Neural progenitor cell (in vitro differentiated cells): Measurements from ENCODE around the gene TAP1. TPM values are rescaled to one million over a fixed set of nuclear protein-coding genes. Genes with fewer than 3 reads are reported as not detected.

Source experiments
- DNase-seq: peaks from one replicate; pipeline ENCODE4 v3.0.0-alpha.2; 2016; ENCODE audit warnings: low spot score
- H2AFZ ChIP-seq: fragments of 200-600 bp; sonication (generic); replicated peaks from 2 replicates; pipeline ENCODE4 v1.6.1; 2016; ENCODE audit warnings: antibody characterized with exemption
- H3F3A ChIP-seq: fragments of 200-600 bp; sonication (generic); 2 replicates; pipeline ENCODE4 v1.6.1; 2016; ENCODE audit warnings: antibody characterized with exemption, low read depth
- H3K27ac ChIP-seq: fragments of 200-600 bp; sonication (generic); 2 replicates; pipeline ENCODE4 v1.5.1; 2016; ENCODE audit warnings: mild to moderate bottlenecking
- H3K27me3 ChIP-seq: fragments of 200-600 bp; sonication (generic); 2 replicates; pipeline ENCODE4 v1.6.1; 2016; ENCODE audit warnings: mild to moderate bottlenecking, moderate library complexity
- H3K36me3 ChIP-seq: fragments of 200-600 bp; sonication (generic); 2 replicates; pipeline ENCODE4 v1.5.1; 2016
- H3K4me1 ChIP-seq: fragments of 200-600 bp; sonication (generic); 2 replicates; pipeline ENCODE4 v1.6.1; 2016; ENCODE audit warnings: mixed run types
- H3K4me2 ChIP-seq: fragments of 200-600 bp; sonication (generic); 2 replicates; pipeline ENCODE4 v1.6.1; 2016
- H3K4me3 ChIP-seq: fragments of 200-600 bp; sonication (generic); 2 replicates; pipeline ENCODE4 v1.5.1; 2016
- H3K79me2 ChIP-seq: fragments of 200-600 bp; sonication (generic); 2 replicates; pipeline ENCODE4 v1.6.1; 2016; ENCODE audit warnings: low read depth
- H3K9ac ChIP-seq: fragments of 200-600 bp; sonication (generic); 2 replicates; pipeline ENCODE4 v1.6.1; 2016
- H3K9me3 ChIP-seq: fragments of 200-600 bp; sonication (generic); 2 replicates; pipeline ENCODE4 v1.5.1; 2016; ENCODE audit warnings: low read depth
- H4K20me1 ChIP-seq: fragments of 200-600 bp; sonication (generic); 2 replicates; pipeline ENCODE4 v1.6.1; 2016; ENCODE audit warnings: low read depth
- H3K27ac Mint-ChIP-seq: 3 replicates; pipeline ENCODE4 v1.8.0; 2021; ENCODE audit warnings: mixed read lengths
- H3K27me3 Mint-ChIP-seq: 2 replicates; pipeline ENCODE4 v1.8.0; 2022; ENCODE audit warnings: low read depth, mild to moderate bottlenecking, inconsistent platforms, moderate library complexity, mixed read lengths; ENCODE audit not compliant: insufficient read depth
- H3K36me3 Mint-ChIP-seq: 3 replicates; pipeline ENCODE4 v1.8.0; 2021; ENCODE audit warnings: mixed read lengths
- H3K4me1 Mint-ChIP-seq: 3 replicates; pipeline ENCODE4 v1.8.0; 2021; ENCODE audit warnings: mixed read lengths
- H3K4me3 Mint-ChIP-seq: 3 replicates; pipeline ENCODE4 v1.8.0; 2021; ENCODE audit warnings: mild to moderate bottlenecking, moderate library complexity, mixed read lengths
- H3K9me3 Mint-ChIP-seq: 3 replicates; pipeline ENCODE4 v1.8.0; 2020; ENCODE audit warnings: mixed read lengths
- CTCF ChIP-seq: fragments of 200-600 bp; sonication (generic); IDR thresholded peaks from 2 replicates; pipeline ENCODE4 v1.5.1; 2017; ENCODE audit warnings: antibody characterized with exemption, mild to moderate bottlenecking
- EZH2 ChIP-seq: fragments of 200-600 bp; sonication (generic); IDR thresholded peaks from 2 replicates; pipeline ENCODE4 v1.6.1; 2017; ENCODE audit warnings: antibody characterized with exemption, mild to moderate bottlenecking, moderate library complexity
- EZH2phosphoT487 ChIP-seq: fragments of 200-600 bp; sonication (generic); IDR thresholded peaks from 2 replicates; pipeline ENCODE4 v1.6.1; 2017; ENCODE audit warnings: antibody characterized with exemption
- total RNA-seq: library from RNA; depleted of rRNA; stranded (reverse); fragments of >200 nt; gene quantifications from 2 replicates; pipeline ENCODE4 v1.2.3, GENCODE V29; 2015; ENCODE audit warnings: low replicate concordance

TAP1 gene
- total RNA-seq, 1 donor from 2014 or later, result 6.5 TPM

- Histone ChIP-seq H3K36me3 (no peaks in the 10 kb centered on the region), H2AFZ (peak overlapping the region; percentile 86), H3K9me3 (no peaks in the 10 kb centered on the region), H3K4me3 (peak overlapping the region; percentile 56), H3K4me1 (no peaks in the 10 kb centered on the region), H3K27ac (no peak overlapping the region), H3K79me2 (no peaks in the 10 kb centered on the region), H4K20me1 (no peaks in the 10 kb centered on the region), H3K27me3 (peaks cover 59% of the 10 kb centered on the region), H3K4me2 (peak overlapping the region; percentile 85), H3F3A (peaks cover 5% of the 10 kb centered on the region), H3K9ac (no peak overlapping the region)
- H3K9me3 Mint-ChIP-seq, result peaks cover 3% of the 10 kb centered on the region
- peaks cover 8% of the 10 kb centered on the region for H3K4me1 Mint-ChIP-seq
- TF ChIP-seq EZH2 (no peak), CTCF (no peak), EZH2phosphoT487 (no peak)
- peak overlapping the region; percentile 81 for H3K4me3 Mint-ChIP-seq
- H3K27ac Mint-ChIP-seq, result no peak overlapping the region
- DNase-seq, result no peak
- H3K27me3 Mint-ChIP-seq, result peaks cover 74% of the 10 kb centered on the region
- H3K36me3 Mint-ChIP-seq, result no peaks in the 10 kb centered on the region
Measured at GRCh38 chr6:32852018-32852843, 1.3 kb downstream of the TAP1 start.

GRCh38 chr6:32851025-32851424, 2.5 kb downstream of the TAP1 start:
- Mint-ChIP-seq H3K27ac (no peak overlapping the region), H3K4me1 (peaks cover 8% of the 10 kb centered on the region), H3K9me3 (peaks cover 3% of the 10 kb centered on the region), H3K4me3 (no peak overlapping the region), H3K36me3 (no peaks in the 10 kb centered on the region), H3K27me3 (peaks cover 75% of the 10 kb centered on the region)
- no peaks in the 10 kb centered on the region for H3K79me2 ChIP-seq
- H3K27ac ChIP-seq, result no peak overlapping the region
- H3K4me3 ChIP-seq, result no peak overlapping the region
- peaks cover 47% of the 10 kb centered on the region for H3K27me3 ChIP-seq
- H3K4me2 ChIP-seq, result no peak overlapping the region
- H3K36me3 ChIP-seq, result no peaks in the 10 kb centered on the region
- no peaks in the 10 kb centered on the region for H3K4me1 ChIP-seq
- no peak overlapping the region for H3K9ac ChIP-seq
- no peak overlapping the region for H2AFZ ChIP-seq
- H4K20me1 ChIP-seq, result no peaks in the 10 kb centered on the region
- DNase-seq, result no peak
- no peak for TF ChIP-seq EZH2phosphoT487
- TF ChIP-seq EZH2, result no peak
- TF ChIP-seq CTCF, result no peak
- no peaks in the 10 kb centered on the region for H3K9me3 ChIP-seq
- H3F3A ChIP-seq, result peaks cover 5% of the 10 kb centered on the region

GRCh38 chr6:32849126-32849525, 4.4 kb downstream of the TAP1 start:
- Mint-ChIP-seq H3K36me3 (no peaks in the 10 kb centered on the region), H3K9me3 (peaks cover 3% of the 10 kb centered on the region), H3K27me3 (peaks cover 67% of the 10 kb centered on the region), H3K27ac (no peak overlapping the region), H3K4me3 (no peak overlapping the region), H3K4me1 (peaks cover 10% of the 10 kb centered on the region)
- no peak overlapping the region for H3K4me2 ChIP-seq
- H3K27ac ChIP-seq, result no peak overlapping the region
- peaks cover 5% of the 10 kb centered on the region for H3F3A ChIP-seq
- no peak overlapping the region for H3K4me3 ChIP-seq
- no peak overlapping the region for H3K9ac ChIP-seq
- H2AFZ ChIP-seq, result no peak overlapping the region
- H3K4me1 ChIP-seq, result peaks cover 4% of the 10 kb centered on the region
- H3K36me3 ChIP-seq, result no peaks in the 10 kb centered on the region
- H4K20me1 ChIP-seq, result no peaks in the 10 kb centered on the region
- no peak for TF ChIP-seq CTCF
- TF ChIP-seq EZH2, result no peak
- H3K79me2 ChIP-seq, result no peaks in the 10 kb centered on the region
- peaks cover 43% of the 10 kb centered on the region for H3K27me3 ChIP-seq
- H3K9me3 ChIP-seq, result no peaks in the 10 kb centered on the region
- no peak for DNase-seq
